Stomach (tissue), 9 donors: ENCODE data around the gene RAP2A. TPM values are rescaled to one million over a fixed set of nuclear protein-coding genes. Genes with fewer than 3 reads are reported as not detected.

Source experiments
- DNase-seq, 2 donors: peaks; one replicate each; pipeline versions ENCODE4 v3.0.0 to v3.0.0-alpha.2; 2013 to 2019
- H3K27ac ChIP-seq, 5 donors: fragments of 200-600 bp in 4 of 5; sonication (generic) in 4 of 5; one replicate each; pipeline ENCODE4 v1.5.1; 2013 to 2019; ENCODE audit warnings: mild to moderate bottlenecking in 1 of 5, moderate library complexity in 1 of 5
- H3K27me3 ChIP-seq, 3 donors: fragments of 200-600 bp; sonication (generic); one replicate each; pipeline ENCODE4 v1.5.1; 2017 to 2019; ENCODE audit warnings: mixed run types in 1 of 3
- H3K36me3 ChIP-seq, 4 donors: fragments of 200-600 bp; sonication (generic); 1 replicate in 3 of 4; 2 replicates in 1 of 4; pipeline ENCODE4 v1.5.1; 2016 to 2019
- H3K4me1 ChIP-seq, 4 donors: fragments of 200-600 bp; sonication (generic); one replicate each; pipeline ENCODE4 v1.5.1; 2016 to 2019
- H3K4me3 ChIP-seq, 4 donors: fragments of 200-600 bp; sonication (generic) in 3 of 4; one replicate each; pipeline ENCODE4 v1.5.1; 2016 to 2019; ENCODE audit warnings: mild to moderate bottlenecking in 1 of 4
- H3K9me3 ChIP-seq, 4 donors: fragments of 200-600 bp; sonication (generic); one replicate each; pipeline ENCODE4 v1.5.1; 2016 to 2019
- EP300 ChIP-seq: sonication (generic); formaldehyde crosslinking; IDR thresholded peaks from one replicate; pipeline ENCODE4 v1.6.1; 2017; ENCODE audit warnings: antibody characterized with exemption
- POLR2A ChIP-seq, 4 donors: fragments of 450-650 bp; IDR thresholded peaks; one replicate each; pipeline ENCODE4 v1.6.1; 2016; ENCODE audit warnings: antibody characterized with exemption in 4 of 4, control low read depth in 2 of 4, mild to moderate bottlenecking in 1 of 4, moderate library complexity in 1 of 4
- POLR2AphosphoS5 ChIP-seq, 3 donors: sonication (generic); formaldehyde crosslinking; IDR thresholded peaks; one replicate each; pipeline ENCODE4 v1.6.1; 2016; ENCODE audit warnings: antibody characterized with exemption in 3 of 3
- WGBS, 5 donors: extraction: QIAGEN DNeasy Blood & Tissue Kit in 3 of 5; methylation state at CpG; one replicate each; pipeline versions ENCODE4 v1.1.5 to v1.1.7; 2013 to 2018; 5-methylcytosine and 5-hydroxymethylcytosine counted together
- intact Hi-C: fragments of 100-400 bp; cut with DNase I; formaldehyde crosslinking; loops from one replicate; pipeline ENCODE4 v1.15.1; 2023; ENCODE audit warnings: low total_unique reads
- polyA plus RNA-seq, 3 donors: library from polyadenylated mRNA; stranded (reverse); fragments of 200-250 nt; gene quantifications; one replicate each; pipeline ENCODE4 v1.2.3, GENCODE V29; 2013
- total RNA-seq, 5 donors: library from RNA; depleted of rRNA; stranded (reverse); fragments of >200 nt; gene quantifications; one replicate each; pipeline versions ENCODE4 v1.1.0 to v1.2.3, GENCODE V29; 2014 to 2016
- TF ChIP-seq, protein P1 (sequence below), 7 experiments: fragments of 450-650 bp in 4 of 7; fragments of 200-600 bp in 3 of 7; sonication (generic) in 3 of 7; IDR thresholded peaks; one replicate each; pipeline ENCODE4 v1.5.1; 2016 to 2019; ENCODE audit warnings: antibody characterized with exemption in 7 of 7, control low read depth in 2 of 7, mild to moderate bottlenecking in 1 of 7
- donor health status: healthy with polysubstance abuse.
- donor health status: Bipolar disorder and iron deficiency.
- donor health status: healthy.

The RAP2A gene
- total and polyA plus RNA-seq, 8 donors = 2.6 to 51.0 (median 8.6) TPM

GRCh38 chr13:97491452-97491851 is 57.5 kb downstream of the RAP2A start:
- Histone ChIP-seq H3K4me3 (no peak overlapping the region), H3K27ac (no peak overlapping the region), H3K4me1 (no peaks in the 10 kb centered on the region), H3K9me3 (peaks cover 0 to 13% (median 0%) of the 10 kb centered on the region in 4 donors), H3K36me3 (no peaks in the 10 kb centered on the region), H3K27me3 (no peaks in the 10 kb centered on the region)
- DNase-seq = no peak
- no peak for TF ChIP-seq EP300
- no peak for TF ChIP-seq POLR2AphosphoS5 (IDR thresholded peaks at IDR 0.05)
- intact Hi-C loops = no loop called here

DNA sequence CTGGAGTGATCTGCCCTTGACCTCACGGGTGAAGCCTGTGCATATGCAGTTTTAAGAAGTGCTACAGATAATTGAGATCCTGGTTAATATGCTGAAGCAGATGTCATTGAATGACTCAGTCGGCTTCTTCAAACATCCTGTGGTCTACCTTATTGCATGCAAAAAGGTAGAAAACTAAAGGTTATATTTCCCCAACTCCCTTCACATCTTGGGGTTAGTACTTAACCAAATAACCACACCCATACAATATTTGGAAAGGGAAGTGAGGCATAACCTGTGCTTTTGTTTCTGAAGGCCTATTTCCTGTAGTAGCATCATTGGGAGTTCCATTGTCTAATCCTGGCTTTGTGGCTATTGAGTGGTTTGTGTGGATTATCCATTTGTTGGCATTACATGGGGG is 58.3 kb downstream of the RAP2A start:
- no peak overlapping the region for H3K4me3 ChIP-seq
- TF ChIP-seq POLR2AphosphoS5 (IDR thresholded peaks at IDR 0.05) (no peak), EP300 (no peak), POLR2A (IDR thresholded peaks at IDR 0.05) (no peak)
- TF ChIP-seq, protein P1, sequence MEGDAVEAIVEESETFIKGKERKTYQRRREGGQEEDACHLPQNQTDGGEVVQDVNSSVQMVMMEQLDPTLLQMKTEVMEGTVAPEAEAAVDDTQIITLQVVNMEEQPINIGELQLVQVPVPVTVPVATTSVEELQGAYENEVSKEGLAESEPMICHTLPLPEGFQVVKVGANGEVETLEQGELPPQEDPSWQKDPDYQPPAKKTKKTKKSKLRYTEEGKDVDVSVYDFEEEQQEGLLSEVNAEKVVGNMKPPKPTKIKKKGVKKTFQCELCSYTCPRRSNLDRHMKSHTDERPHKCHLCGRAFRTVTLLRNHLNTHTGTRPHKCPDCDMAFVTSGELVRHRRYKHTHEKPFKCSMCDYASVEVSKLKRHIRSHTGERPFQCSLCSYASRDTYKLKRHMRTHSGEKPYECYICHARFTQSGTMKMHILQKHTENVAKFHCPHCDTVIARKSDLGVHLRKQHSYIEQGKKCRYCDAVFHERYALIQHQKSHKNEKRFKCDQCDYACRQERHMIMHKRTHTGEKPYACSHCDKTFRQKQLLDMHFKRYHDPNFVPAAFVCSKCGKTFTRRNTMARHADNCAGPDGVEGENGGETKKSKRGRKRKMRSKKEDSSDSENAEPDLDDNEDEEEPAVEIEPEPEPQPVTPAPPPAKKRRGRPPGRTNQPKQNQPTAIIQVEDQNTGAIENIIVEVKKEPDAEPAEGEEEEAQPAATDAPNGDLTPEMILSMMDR (IDR thresholded peaks at IDR 0.05) = no peak
- 81 to 98% (median 87%) methylated on average over 2 of the region's 2 CpGs for WGBS, 5 donors
- intact Hi-C loops = no loop called here
- no peak for DNase-seq
- no peak overlapping the region for H3K27ac ChIP-seq
- H3K27me3 ChIP-seq = no peaks in the 10 kb centered on the region
- no peaks in the 10 kb centered on the region for H3K36me3 ChIP-seq
- H3K4me1 ChIP-seq = no peaks in the 10 kb centered on the region
- peaks cover 0 to 13% (median 0%) of the 10 kb centered on the region in 4 donors for H3K9me3 ChIP-seq

DNA sequence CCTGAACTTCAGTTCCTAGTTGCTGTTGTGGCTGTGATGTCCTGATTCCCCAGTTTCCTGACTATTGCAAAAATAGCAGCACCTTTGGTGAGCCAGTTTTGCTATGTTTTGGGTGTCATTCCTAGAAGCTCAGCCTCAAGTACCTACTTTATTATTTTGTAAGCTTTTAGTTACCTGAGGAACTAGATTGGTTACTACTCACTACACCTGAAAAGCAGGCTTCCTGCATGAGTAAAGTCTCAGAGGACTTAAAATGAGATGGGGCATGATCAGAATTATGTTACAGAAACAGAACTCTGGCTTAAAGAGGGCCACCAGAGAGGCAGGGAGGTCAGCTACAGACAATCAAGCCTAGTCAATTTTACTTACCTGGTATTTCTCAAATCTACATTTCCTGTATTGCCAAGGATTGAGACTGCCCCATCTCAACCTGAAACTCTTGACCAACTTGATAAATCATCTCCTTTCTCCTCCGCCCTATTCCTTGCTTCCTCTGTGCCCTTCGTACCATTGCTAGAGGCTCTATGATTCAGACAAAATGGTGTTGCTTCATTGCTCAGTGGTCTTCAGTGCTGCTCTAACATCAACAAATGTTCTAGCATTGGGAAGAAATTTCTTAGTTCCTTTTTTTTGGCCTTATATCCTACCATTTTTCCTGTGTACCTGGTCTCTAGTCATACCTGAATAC is 58.9 kb downstream of the RAP2A start:
- peaks cover 0 to 13% (median 0%) of the 10 kb centered on the region in 4 donors for H3K9me3 ChIP-seq
- intact Hi-C loops = no loop called here
- no peaks in the 10 kb centered on the region for H3K36me3 ChIP-seq
- WGBS, 5 donors = 91 to 98% (median 94%) methylated on average over 2 of the region's 2 CpGs
- H3K27ac ChIP-seq = no peak overlapping the region
- TF ChIP-seq, protein P1 (IDR thresholded peaks at IDR 0.05) = no peak
- no peak for TF ChIP-seq POLR2AphosphoS5 (IDR thresholded peaks at IDR 0.05)
- no peak for TF ChIP-seq EP300
- TF ChIP-seq POLR2A (IDR thresholded peaks at IDR 0.05) = no peak
- no peaks in the 10 kb centered on the region for H3K27me3 ChIP-seq
- H3K4me3 ChIP-seq = no peak overlapping the region
- H3K4me1 ChIP-seq = no peaks in the 10 kb centered on the region
- DNase-seq = no peak

- Histone ChIP-seq H3K36me3 (no peaks in the 10 kb centered on the region), H3K4me3 (no peak overlapping the region), H3K27me3 (no peaks in the 10 kb centered on the region), H3K4me1 (no peaks in the 10 kb centered on the region), H3K9me3 (peaks cover 0 to 13% (median 0%) of the 10 kb centered on the region in 4 donors), H3K27ac (no peak overlapping the region)
- intact Hi-C loops = no loop called here
- 18 to 41% (median 26%) methylated on average over 1 of the region's 1 CpG for WGBS, 5 donors
- TF ChIP-seq, protein P1 (IDR thresholded peaks at IDR 0.05) = no peak
- TF ChIP-seq POLR2A (IDR thresholded peaks at IDR 0.05) = no peak
- no peak for DNase-seq
Observed at GRCh38 chr13:97493456-97493855, 59.5 kb downstream of the RAP2A start.

DNA sequence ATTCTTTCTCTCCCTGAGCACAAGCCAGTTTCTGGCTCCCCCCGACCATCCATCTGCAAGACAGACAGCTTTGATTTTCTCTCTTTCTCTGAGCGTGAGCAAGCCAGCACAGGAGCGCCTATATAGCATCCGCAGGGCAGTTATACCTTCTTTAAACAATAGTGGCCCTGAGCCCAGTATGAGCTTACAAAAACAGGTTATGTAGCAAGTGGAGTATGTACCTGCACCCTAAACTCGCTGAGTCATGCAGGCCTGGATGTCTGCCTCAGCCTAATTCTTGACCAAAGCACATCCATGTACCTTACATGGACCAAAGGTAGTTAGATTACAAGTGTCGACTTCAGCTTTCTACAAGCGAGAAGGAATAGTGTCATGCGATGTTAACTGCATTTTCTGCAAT is 61.7 kb downstream of the RAP2A start:
- H3K4me3 ChIP-seq = no peak overlapping the region
- DNase-seq = no peak
- H3K9me3 ChIP-seq = peaks cover 0 to 8% (median 0%) of the 10 kb centered on the region in 4 donors
- no peaks in the 10 kb centered on the region for H3K36me3 ChIP-seq
- TF ChIP-seq POLR2A (IDR thresholded peaks at IDR 0.05) (no peak), POLR2AphosphoS5 (IDR thresholded peaks at IDR 0.05) (no peak), EP300 (no peak)
- TF ChIP-seq, protein P1 (IDR thresholded peaks at IDR 0.05) = no peak
- H3K4me1 ChIP-seq = no peaks in the 10 kb centered on the region
- H3K27ac ChIP-seq = no peak overlapping the region
- WGBS, 5 donors = 80 to 89% (median 86%) methylated on average over 8 of the region's 8 CpGs
- H3K27me3 ChIP-seq = no peaks in the 10 kb centered on the region
- intact Hi-C loops = no loop called here
